ENCODE measurements around the gene DLG5. TPM values are rescaled to one million over a fixed set of nuclear protein-coding genes. Genes with fewer than 3 reads are reported as not detected.

The DLG5 gene
- total RNA-seq, 2 experiments from 2014 or later: 3.2 to 3.5 TPM

GRCh38 chr10:77906951-77907421, 19.6 kb downstream of the DLG5 start:
- Mint-ChIP-seq H3K9me3 (ENCODE audit: insufficient read depth) (no peaks in the 10 kb centered on the region), H3K27me3 (ENCODE audit: low read depth) (peaks cover 16% of the 10 kb centered on the region), H3K4me1 (ENCODE audit: low read depth) (no peaks in the 10 kb centered on the region), H3K4me3 (no peak overlapping the region), H3K27ac (no peak overlapping the region), H3K36me3 (ENCODE audit: low read depth) (no peaks in the 10 kb centered on the region)
- CTCF ChIA-PET: no interaction called here
- no peak for ATAC-seq
- no peak for DNase-seq
- POLR2A ChIA-PET: no interaction called here

- Mint-ChIP-seq H3K9me3 (ENCODE audit: insufficient read depth) (no peaks in the 10 kb centered on the region), H3K27ac (no peak overlapping the region), H3K4me3 (no peak overlapping the region), H3K4me1 (ENCODE audit: low read depth) (no peaks in the 10 kb centered on the region), H3K36me3 (ENCODE audit: low read depth) (no peaks in the 10 kb centered on the region), H3K27me3 (ENCODE audit: low read depth) (peaks cover 12% of the 10 kb centered on the region)
- no peak for ATAC-seq
- DNase-seq: no peak
- CTCF ChIA-PET: no interaction called here
- POLR2A ChIA-PET: interaction anchor here (0.6 kb wide), 1 partner anchor 64 kb away, joined by 3 read pairs; no protein-coding TSS in a partner anchor
Measured at GRCh38 chr10:77905781-77906180, 20.8 kb downstream of the DLG5 start.

GRCh38 chr10:77905086-77905748, 21.3 kb downstream of the DLG5 start:
- DNase-seq (no peak), ATAC-seq (no peak)
- H3K27me3 Mint-ChIP-seq (ENCODE audit: low read depth): peaks cover 12% of the 10 kb centered on the region
- ChIA-PET POLR2A (interaction anchor here (0.6 kb wide), 1 partner anchor 65 kb away, joined by 3 read pairs; no protein-coding TSS in a partner anchor), CTCF (no interaction called here)
- H3K4me1 Mint-ChIP-seq (ENCODE audit: low read depth): no peaks in the 10 kb centered on the region
- no peaks in the 10 kb centered on the region for H3K36me3 Mint-ChIP-seq (ENCODE audit: low read depth)
- H3K4me3 Mint-ChIP-seq: no peak overlapping the region
- no peaks in the 10 kb centered on the region for H3K9me3 Mint-ChIP-seq (ENCODE audit: insufficient read depth)
- H3K27ac Mint-ChIP-seq: no peak overlapping the region

GRCh38 chr10:77904100-77904840, 22.3 kb downstream of the DLG5 start:
- H3K27ac Mint-ChIP-seq: no peak overlapping the region
- ChIA-PET POLR2A (no interaction called here), CTCF (no interaction called here)
- no peak overlapping the region for H3K4me3 Mint-ChIP-seq
- H3K27me3 Mint-ChIP-seq (ENCODE audit: low read depth): peaks cover 16% of the 10 kb centered on the region
- no peaks in the 10 kb centered on the region for H3K36me3 Mint-ChIP-seq (ENCODE audit: low read depth)
- H3K9me3 Mint-ChIP-seq (ENCODE audit: insufficient read depth): no peaks in the 10 kb centered on the region
- no peak for DNase-seq
- no peaks in the 10 kb centered on the region for H3K4me1 Mint-ChIP-seq (ENCODE audit: low read depth)
- ATAC-seq: no peak

GRCh38 chr10:77902159-77902558, 24.4 kb downstream of the DLG5 start:
- Mint-ChIP-seq H3K9me3 (ENCODE audit: insufficient read depth) (no peaks in the 10 kb centered on the region), H3K4me3 (no peak overlapping the region), H3K27ac (no peak overlapping the region), H3K4me1 (ENCODE audit: low read depth) (no peaks in the 10 kb centered on the region), H3K36me3 (ENCODE audit: low read depth) (no peaks in the 10 kb centered on the region), H3K27me3 (ENCODE audit: low read depth) (peaks cover 7% of the 10 kb centered on the region)
- CTCF ChIA-PET: no interaction called here
- POLR2A ChIA-PET: no interaction called here
- ATAC-seq: no peak
- DNase-seq: no peak

- ChIA-PET POLR2A (no interaction called here), CTCF (no interaction called here)
- ATAC-seq (no peak), DNase-seq (no peak)
- Mint-ChIP-seq H3K4me3 (no peak overlapping the region), H3K27ac (no peak overlapping the region), H3K27me3 (ENCODE audit: low read depth) (peaks cover 7% of the 10 kb centered on the region), H3K9me3 (ENCODE audit: insufficient read depth) (no peaks in the 10 kb centered on the region), H3K4me1 (ENCODE audit: low read depth) (no peaks in the 10 kb centered on the region), H3K36me3 (ENCODE audit: low read depth) (no peaks in the 10 kb centered on the region)
Measured at GRCh38 chr10:77901743-77902142, 24.8 kb downstream of the DLG5 start.

GRCh38 chr10:77899690-77900089, 26.9 kb downstream of the DLG5 start:
- H3K4me3 Mint-ChIP-seq: no peak overlapping the region
- ATAC-seq (no peak), DNase-seq (no peak)
- H3K27ac Mint-ChIP-seq: no peak overlapping the region
- H3K27me3 Mint-ChIP-seq (ENCODE audit: low read depth): peaks cover 7% of the 10 kb centered on the region
- no peaks in the 10 kb centered on the region for H3K9me3 Mint-ChIP-seq (ENCODE audit: insufficient read depth)
- ChIA-PET CTCF (no interaction called here), POLR2A (no interaction called here)
- no peaks in the 10 kb centered on the region for H3K4me1 Mint-ChIP-seq (ENCODE audit: low read depth)
- no peaks in the 10 kb centered on the region for H3K36me3 Mint-ChIP-seq (ENCODE audit: low read depth)

GRCh38 chr10:77899080-77899477, 27.5 kb downstream of the DLG5 start:
- Mint-ChIP-seq H3K27me3 (ENCODE audit: low read depth) (peaks cover 7% of the 10 kb centered on the region), H3K27ac (no peak overlapping the region), H3K36me3 (ENCODE audit: low read depth) (no peaks in the 10 kb centered on the region), H3K4me1 (ENCODE audit: low read depth) (peaks cover 1% of the 10 kb centered on the region), H3K9me3 (ENCODE audit: insufficient read depth) (no peaks in the 10 kb centered on the region), H3K4me3 (no peak overlapping the region)
- no peak for DNase-seq
- CTCF ChIA-PET: no interaction called here
- POLR2A ChIA-PET: no interaction called here
- no peak for ATAC-seq

- no peaks in the 10 kb centered on the region for H3K9me3 Mint-ChIP-seq (ENCODE audit: insufficient read depth)
- H3K27ac Mint-ChIP-seq: no peak overlapping the region
- peaks cover 5% of the 10 kb centered on the region for H3K4me1 Mint-ChIP-seq (ENCODE audit: low read depth)
- ChIA-PET POLR2A (no interaction called here), CTCF (no interaction called here)
- ATAC-seq: no peak
- H3K27me3 Mint-ChIP-seq (ENCODE audit: low read depth): peaks cover 7% of the 10 kb centered on the region
- DNase-seq: no peak
- H3K4me3 Mint-ChIP-seq: no peak overlapping the region
- H3K36me3 Mint-ChIP-seq (ENCODE audit: low read depth): no peaks in the 10 kb centered on the region
Measured at GRCh38 chr10:77898323-77899079, 28.1 kb downstream of the DLG5 start.

GRCh38 chr10:77896058-77896457, 30.5 kb downstream of the DLG5 start:
- Mint-ChIP-seq H3K36me3 (ENCODE audit: low read depth) (no peaks in the 10 kb centered on the region), H3K4me1 (ENCODE audit: low read depth) (peaks cover 5% of the 10 kb centered on the region), H3K27ac (no peak overlapping the region), H3K4me3 (no peak overlapping the region), H3K9me3 (ENCODE audit: insufficient read depth) (no peaks in the 10 kb centered on the region), H3K27me3 (ENCODE audit: low read depth) (peaks cover 7% of the 10 kb centered on the region)
- DNase-seq: no peak
- ChIA-PET POLR2A (no interaction called here), CTCF (no interaction called here)
- ATAC-seq: no peak

- Mint-ChIP-seq H3K4me1 (ENCODE audit: low read depth) (peaks cover 5% of the 10 kb centered on the region), H3K9me3 (ENCODE audit: insufficient read depth) (no peaks in the 10 kb centered on the region), H3K36me3 (ENCODE audit: low read depth) (no peaks in the 10 kb centered on the region), H3K27ac (no peak overlapping the region), H3K4me3 (no peak overlapping the region), H3K27me3 (ENCODE audit: low read depth) (no peaks in the 10 kb centered on the region)
- no peak for ATAC-seq
- ChIA-PET POLR2A (no interaction called here), CTCF (no interaction called here)
- no peak for DNase-seq
Measured at GRCh38 chr10:77894058-77894457, 32.5 kb downstream of the DLG5 start.

GRCh38 chr10:77893386-77893785, 33.2 kb downstream of the DLG5 start:
- H3K4me3 Mint-ChIP-seq: no peak overlapping the region

More at GRCh38 chr10:77893386-77893785, 33.2 kb downstream of the DLG5 start:
- DNase-seq (no peak), ATAC-seq (no peak)
- H3K4me1 Mint-ChIP-seq (ENCODE audit: low read depth): peaks cover 5% of the 10 kb centered on the region
- H3K27me3 Mint-ChIP-seq (ENCODE audit: low read depth): no peaks in the 10 kb centered on the region
- POLR2A ChIA-PET: no interaction called here
- CTCF ChIA-PET: no interaction called here
- H3K27ac Mint-ChIP-seq: no peak overlapping the region
- H3K36me3 Mint-ChIP-seq (ENCODE audit: low read depth): no peaks in the 10 kb centered on the region
- H3K9me3 Mint-ChIP-seq (ENCODE audit: insufficient read depth): no peaks in the 10 kb centered on the region

All from activated CD8-positive, alpha-beta T cell treated with anti-CD3 and anti-CD28 coated beads, Interleukin-2, amount 10 ng/mL, durations not matched to agents 7 days and 5 days (primary cell).